ENCODE data around the gene CCDC87.
"Not testable (repeated sequence)": the region's sequence is repeated elsewhere in the genome, so short reads cannot be mapped to it uniquely, and the experiment has no call there.

The CCDC87 gene

DNA sequence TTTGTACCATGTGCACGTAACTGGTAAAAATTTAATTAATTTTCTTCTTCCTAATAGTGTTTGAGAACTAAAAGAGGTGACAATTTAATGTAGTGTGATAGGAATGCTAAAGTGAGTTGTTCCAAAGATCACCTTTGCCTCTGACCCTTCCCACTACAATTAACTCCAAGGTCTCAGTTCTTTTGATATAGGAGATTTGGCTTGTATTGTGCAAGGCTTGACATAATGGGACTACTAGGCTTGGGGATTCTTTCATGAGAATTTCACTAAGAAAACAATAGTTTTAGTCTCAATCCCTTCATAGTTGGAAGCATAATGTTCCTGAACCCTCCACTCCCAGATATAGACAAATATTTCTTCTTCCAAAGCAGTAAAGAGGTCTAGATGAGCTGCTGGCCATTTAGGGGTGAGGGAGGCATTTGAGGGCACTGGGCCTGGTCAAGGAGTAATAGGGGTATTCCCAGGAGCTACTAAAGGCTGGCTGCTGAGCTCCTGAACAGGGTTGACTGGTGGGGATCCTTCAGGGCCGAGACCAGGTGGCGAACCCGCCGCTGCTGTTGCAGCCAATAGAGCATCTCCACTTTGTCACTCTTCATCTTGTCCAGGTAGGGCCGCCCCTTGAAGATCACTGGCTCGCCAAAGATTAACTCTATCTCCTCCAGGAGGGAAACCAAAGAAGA, 2.7 kb downstream of the CCDC87 start:
- Histone ChIP-seq H3K36me3 (ENCODE audit: control insufficient read depth, insufficient read depth, low read length) (no peaks in the 10 kb centered on the region), H3K4me3 (ENCODE audit: low read length) (no peak overlapping the region), H3K4me1 (ENCODE audit: control insufficient read depth, insufficient read depth, low read length) (peaks cover 9% of the 10 kb centered on the region), H3K9ac (ENCODE audit: low read length) (no peak overlapping the region), H3K27ac (ENCODE audit: low read depth, low read length) (no peak overlapping the region), H3K27me3 (ENCODE audit: control insufficient read depth, insufficient read depth, low read length) (no peaks in the 10 kb centered on the region)

DNA sequence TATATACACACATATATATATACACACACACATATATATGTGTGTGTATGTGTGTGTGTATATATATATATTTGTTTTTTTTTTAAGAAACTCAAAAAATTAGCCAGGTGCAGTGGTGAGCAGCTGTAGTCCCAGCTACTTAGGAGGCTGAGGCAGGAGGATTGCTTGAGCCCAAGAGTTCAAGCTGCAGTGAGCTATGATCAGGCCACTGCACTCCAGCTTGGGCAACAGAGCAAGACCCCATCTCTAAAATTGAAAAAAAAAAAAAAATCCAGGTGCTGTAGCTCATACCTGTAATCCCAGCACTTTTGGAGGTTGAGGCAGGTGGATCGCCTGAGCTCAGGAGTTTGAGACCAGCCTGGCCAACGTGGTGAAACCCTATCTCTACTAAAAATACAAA, 3.5 kb downstream of the CCDC87 start:
- H3K36me3 ChIP-seq (ENCODE audit: control insufficient read depth, insufficient read depth, low read length); H3K4me3 ChIP-seq (ENCODE audit: low read length); H3K27ac ChIP-seq (ENCODE audit: low read depth, low read length); H3K9ac ChIP-seq (ENCODE audit: low read length); H3K4me1 ChIP-seq (ENCODE audit: control insufficient read depth, insufficient read depth, low read length); H3K27me3 ChIP-seq (ENCODE audit: control insufficient read depth, insufficient read depth, low read length): not testable (repeated sequence)

DNA sequence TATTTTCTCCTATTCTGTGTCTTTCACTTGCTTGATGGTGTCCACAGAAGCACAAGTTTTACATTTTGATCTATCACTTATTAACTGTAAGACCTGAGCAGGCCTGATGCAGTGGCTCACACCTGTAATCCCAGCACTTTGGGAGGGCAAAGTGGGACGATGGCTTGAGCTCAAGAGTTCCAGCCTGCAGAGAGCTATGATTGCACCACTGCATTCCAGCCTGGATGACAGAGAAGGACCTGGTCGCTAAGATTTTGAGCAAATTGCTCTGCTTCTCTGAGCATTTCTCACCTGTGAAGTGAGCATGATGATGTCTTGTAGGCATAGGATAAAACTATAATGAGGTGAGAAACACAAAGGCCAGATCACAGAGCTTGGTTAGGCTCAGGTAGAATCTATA, 6.7 kb downstream of the CCDC87 start:
- H3K27ac ChIP-seq (ENCODE audit: low read depth, low read length), result no peak overlapping the region
- no peaks in the 10 kb centered on the region for H3K4me1 ChIP-seq (ENCODE audit: control insufficient read depth, insufficient read depth, low read length)
- H3K36me3 ChIP-seq (ENCODE audit: control insufficient read depth, insufficient read depth, low read length), result no peaks in the 10 kb centered on the region
- no peaks in the 10 kb centered on the region for H3K27me3 ChIP-seq (ENCODE audit: control insufficient read depth, insufficient read depth, low read length)
- H3K4me3 ChIP-seq (ENCODE audit: low read length), result no peak overlapping the region
- H3K9ac ChIP-seq (ENCODE audit: low read length), result no peak overlapping the region

DNA sequence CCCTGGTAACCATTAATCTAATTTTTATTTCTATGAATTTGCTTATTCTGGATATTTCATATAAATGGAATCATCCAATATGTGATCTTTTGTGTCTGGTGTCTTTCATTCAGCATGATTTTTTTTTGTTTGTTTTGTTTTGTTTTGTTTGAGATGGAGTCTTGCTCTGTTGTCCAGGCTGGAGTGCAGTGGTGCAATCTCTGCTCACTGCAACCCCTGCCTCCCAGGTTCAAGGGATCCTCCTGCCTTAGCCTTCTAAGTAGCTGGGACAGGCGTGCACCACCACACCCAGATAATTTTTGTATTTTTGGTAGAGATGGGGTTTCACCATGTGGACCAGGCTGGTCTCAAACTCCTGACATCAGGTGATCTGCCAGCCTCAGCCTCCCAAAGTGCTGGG, 7.4 kb downstream of the CCDC87 start:
- not testable (repeated sequence) for H3K9ac ChIP-seq (ENCODE audit: low read length); H3K27me3 ChIP-seq (ENCODE audit: control insufficient read depth, insufficient read depth, low read length); H3K36me3 ChIP-seq (ENCODE audit: control insufficient read depth, insufficient read depth, low read length); H3K4me1 ChIP-seq (ENCODE audit: control insufficient read depth, insufficient read depth, low read length); H3K4me3 ChIP-seq (ENCODE audit: low read length); H3K27ac ChIP-seq (ENCODE audit: low read depth, low read length)

DNA sequence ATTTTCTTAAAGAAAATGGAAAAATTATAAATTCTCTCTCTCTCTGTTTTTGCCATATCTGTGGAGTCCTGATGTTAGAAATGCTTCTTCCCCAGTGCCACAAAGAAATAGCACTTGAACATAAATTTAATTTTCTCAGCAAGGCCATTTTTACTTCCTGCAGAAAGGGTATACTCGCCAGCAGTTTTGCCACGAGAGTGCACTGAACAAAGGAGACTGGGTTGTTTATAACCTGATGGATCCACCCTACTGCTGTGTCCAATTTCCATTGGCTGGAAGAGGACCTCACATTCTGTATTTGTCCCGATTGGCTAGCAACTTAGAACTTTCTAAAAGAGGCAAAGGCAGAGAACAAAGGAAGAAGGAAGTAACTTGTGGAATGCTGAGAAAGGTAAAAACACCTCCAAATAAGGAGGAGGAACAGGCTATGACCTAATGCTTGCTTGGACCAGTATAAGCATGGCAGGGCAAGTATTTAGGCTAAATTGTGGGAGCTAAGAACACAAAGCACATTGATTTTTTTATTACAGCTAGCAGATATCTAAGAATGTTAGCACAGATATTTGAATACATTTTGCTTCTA, 10.2 kb downstream of the CCDC87 start:
- H3K9ac ChIP-seq (ENCODE audit: low read length); H3K27ac ChIP-seq (ENCODE audit: low read depth, low read length); H3K36me3 ChIP-seq (ENCODE audit: control insufficient read depth, insufficient read depth, low read length); H3K4me1 ChIP-seq (ENCODE audit: control insufficient read depth, insufficient read depth, low read length); H3K4me3 ChIP-seq (ENCODE audit: low read length); H3K27me3 ChIP-seq (ENCODE audit: control insufficient read depth, insufficient read depth, low read length): not testable (repeated sequence)

DNA sequence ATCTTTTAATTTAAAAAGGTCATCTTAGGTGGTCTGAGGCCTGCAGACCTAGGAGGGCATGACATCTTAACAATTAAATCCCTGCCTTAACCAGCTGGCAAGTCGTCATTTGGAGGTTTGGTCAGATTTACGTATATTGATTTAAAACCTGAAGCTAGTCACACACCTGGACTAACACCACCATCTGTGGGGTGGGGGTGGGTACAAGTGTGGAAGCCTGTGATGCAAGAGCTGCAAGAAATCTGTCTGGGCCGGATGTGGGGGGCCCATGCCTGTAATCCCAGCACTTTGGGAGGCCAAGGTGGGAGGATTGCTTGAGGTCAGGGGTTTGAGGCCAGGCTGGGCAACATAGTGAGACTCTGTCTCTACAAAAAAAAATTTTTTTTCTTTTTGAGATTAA, 11.6 kb downstream of the CCDC87 start:
- Histone ChIP-seq H3K9ac (ENCODE audit: low read length) (no peak overlapping the region), H3K27me3 (ENCODE audit: control insufficient read depth, insufficient read depth, low read length) (no peaks in the 10 kb centered on the region), H3K36me3 (ENCODE audit: control insufficient read depth, insufficient read depth, low read length) (no peaks in the 10 kb centered on the region), H3K4me1 (ENCODE audit: control insufficient read depth, insufficient read depth, low read length) (peaks cover 4% of the 10 kb centered on the region), H3K27ac (ENCODE audit: low read depth, low read length) (no peak overlapping the region), H3K4me3 (ENCODE audit: low read length) (no peak overlapping the region)

DNA sequence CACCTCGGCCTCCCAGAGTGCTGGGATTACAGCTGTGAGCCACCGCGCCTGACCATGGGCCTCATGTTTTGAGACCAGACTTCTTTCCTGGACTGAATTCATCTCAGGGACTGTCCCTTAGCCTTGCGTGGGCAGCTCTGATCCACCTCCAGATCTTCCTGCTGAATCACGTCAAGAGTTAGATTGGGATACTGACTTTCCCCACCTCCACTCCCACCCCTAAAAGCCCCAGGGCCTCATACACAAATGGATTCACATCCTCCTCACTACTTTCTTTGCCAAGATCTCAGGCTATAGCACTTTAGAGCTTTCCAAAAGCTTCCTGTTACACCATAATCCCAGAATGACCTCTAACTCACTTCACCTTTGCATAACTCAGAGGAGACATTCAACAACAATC, 12.1 kb downstream of the CCDC87 start:
- peaks cover 4% of the 10 kb centered on the region for H3K4me1 ChIP-seq (ENCODE audit: control insufficient read depth, insufficient read depth, low read length)
- H3K27me3 ChIP-seq (ENCODE audit: control insufficient read depth, insufficient read depth, low read length), result no peaks in the 10 kb centered on the region
- H3K4me3 ChIP-seq (ENCODE audit: low read length), result no peak overlapping the region
- H3K36me3 ChIP-seq (ENCODE audit: control insufficient read depth, insufficient read depth, low read length), result no peaks in the 10 kb centered on the region
- no peak overlapping the region for H3K27ac ChIP-seq (ENCODE audit: low read depth, low read length)
- no peak overlapping the region for H3K9ac ChIP-seq (ENCODE audit: low read length)

DNA sequence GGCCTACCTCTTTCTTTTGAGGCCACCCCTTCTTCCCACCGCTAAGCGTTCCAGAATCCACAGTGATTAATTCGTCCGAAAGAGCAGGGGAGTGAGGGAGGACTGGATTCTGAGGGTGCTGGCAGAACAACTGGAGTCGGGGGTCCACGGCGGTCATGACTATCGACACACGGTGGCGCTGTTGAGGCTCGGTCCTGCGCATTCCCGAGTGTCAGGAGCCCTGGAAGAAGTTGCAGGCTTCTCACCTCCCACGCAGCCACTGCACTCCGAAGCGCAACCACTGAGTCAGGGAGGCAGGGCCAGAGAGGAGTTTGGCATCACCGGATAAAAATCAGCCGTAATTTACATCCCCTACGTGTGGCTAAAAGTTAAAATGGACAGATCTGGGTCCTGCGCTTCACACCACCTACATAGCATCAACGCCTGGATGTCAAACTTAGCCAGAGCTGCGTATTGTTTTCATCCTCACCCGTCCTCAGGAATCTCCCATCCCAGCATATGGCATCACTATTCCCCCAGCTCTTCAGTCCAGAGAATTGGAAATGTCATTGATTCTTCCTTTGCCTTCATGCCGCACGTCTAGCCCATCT, 13.8 kb downstream of the CCDC87 start:
- Histone ChIP-seq H3K27me3 (ENCODE audit: control insufficient read depth, insufficient read depth, low read length) (no peaks in the 10 kb centered on the region), H3K36me3 (ENCODE audit: control insufficient read depth, insufficient read depth, low read length) (no peaks in the 10 kb centered on the region), H3K4me3 (ENCODE audit: low read length) (no peak overlapping the region), H3K4me1 (ENCODE audit: control insufficient read depth, insufficient read depth, low read length) (peaks cover 4% of the 10 kb centered on the region), H3K27ac (ENCODE audit: low read depth, low read length) (no peak overlapping the region), H3K9ac (ENCODE audit: low read length) (no peak overlapping the region)

DNA sequence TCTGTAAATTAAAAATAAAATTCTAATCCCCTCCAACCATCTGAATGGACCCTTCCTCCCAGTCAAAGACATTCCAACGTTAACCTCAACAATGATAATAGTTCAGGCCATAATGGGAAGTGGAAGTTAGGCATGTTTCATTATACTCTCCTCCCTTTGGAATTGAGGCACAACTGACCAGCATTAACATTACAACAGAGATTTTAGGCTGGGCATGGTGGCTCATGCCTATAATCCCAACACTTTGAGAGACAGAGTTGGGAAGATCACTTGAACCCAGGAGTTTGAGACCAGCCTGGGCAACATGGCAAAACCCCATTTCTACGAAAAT, 22.0 kb downstream of the CCDC87 start:
- H3K27me3 ChIP-seq (ENCODE audit: control insufficient read depth, insufficient read depth, low read length), result no peaks in the 10 kb centered on the region
- H3K27ac ChIP-seq (ENCODE audit: low read depth, low read length), result no peak overlapping the region
- H3K4me3 ChIP-seq (ENCODE audit: low read length), result no peak overlapping the region
- H3K4me1 ChIP-seq (ENCODE audit: control insufficient read depth, insufficient read depth, low read length), result peaks cover 2% of the 10 kb centered on the region
- H3K36me3 ChIP-seq (ENCODE audit: control insufficient read depth, insufficient read depth, low read length), result no peaks in the 10 kb centered on the region
- no peak overlapping the region for H3K9ac ChIP-seq (ENCODE audit: low read length)

DNA sequence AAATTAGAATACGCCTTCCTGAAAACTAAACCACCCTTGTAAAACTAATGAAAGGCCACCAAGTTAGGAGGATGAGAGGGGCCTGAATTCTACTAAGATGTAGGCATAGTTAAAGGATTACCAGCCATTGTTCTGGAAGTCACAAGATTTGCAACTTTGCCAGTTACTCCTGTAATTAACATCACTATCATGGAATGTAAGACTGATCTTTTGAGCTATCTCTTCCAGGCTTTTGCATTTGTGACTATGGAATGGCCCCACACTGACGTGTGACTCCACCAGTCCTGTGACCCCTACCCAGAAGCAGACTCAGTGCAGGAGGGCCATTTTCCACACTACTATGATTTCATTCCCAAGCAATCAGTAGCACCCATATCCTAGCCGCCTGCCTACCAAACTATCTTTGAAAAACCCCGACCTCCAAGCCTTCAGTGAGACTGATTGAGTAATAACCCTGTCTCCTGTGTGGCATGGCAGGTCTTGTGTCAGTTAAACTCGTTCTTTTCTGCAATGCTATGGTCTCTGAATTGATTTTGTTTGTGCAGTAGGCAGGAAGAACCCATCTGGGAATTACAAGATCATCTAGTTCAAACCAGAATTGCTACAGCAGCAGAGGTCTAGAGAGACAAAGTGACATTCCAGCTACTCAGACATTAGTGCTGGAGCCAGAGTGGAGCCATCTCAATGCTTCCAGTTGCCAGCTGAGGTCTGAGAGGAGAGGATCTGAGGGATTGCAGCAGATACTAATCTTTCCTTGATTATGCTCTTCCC, 22.6 kb downstream of the CCDC87 start:
- H3K27ac ChIP-seq (ENCODE audit: low read depth, low read length), result no peak overlapping the region
- H3K4me1 ChIP-seq (ENCODE audit: control insufficient read depth, insufficient read depth, low read length), result peaks cover 2% of the 10 kb centered on the region
- H3K4me3 ChIP-seq (ENCODE audit: low read length), result no peak overlapping the region
- H3K36me3 ChIP-seq (ENCODE audit: control insufficient read depth, insufficient read depth, low read length), result no peaks in the 10 kb centered on the region
- H3K9ac ChIP-seq (ENCODE audit: low read length), result no peak overlapping the region
- H3K27me3 ChIP-seq (ENCODE audit: control insufficient read depth, insufficient read depth, low read length), result no peaks in the 10 kb centered on the region

DNA sequence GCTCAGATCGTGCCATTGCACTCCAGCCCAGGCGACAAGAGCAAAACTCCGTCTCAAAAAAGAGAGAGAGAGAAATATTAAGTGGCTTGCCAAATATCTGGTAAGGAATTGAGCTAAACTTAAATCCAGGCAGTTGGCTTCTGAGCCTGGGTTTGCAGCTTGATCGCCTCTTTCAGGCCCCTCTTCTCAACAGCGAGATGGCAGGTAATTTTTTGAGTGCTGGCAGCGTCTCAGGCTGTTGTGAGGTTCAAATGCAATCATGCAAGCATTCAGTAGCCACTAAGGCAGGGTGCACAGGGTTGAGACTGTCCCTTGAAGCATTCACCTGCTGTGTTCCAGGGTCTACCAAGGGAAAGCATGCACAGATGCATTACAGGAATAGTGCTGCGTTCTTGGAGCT, 23.8 kb downstream of the CCDC87 start:
- no peak overlapping the region for H3K4me3 ChIP-seq (ENCODE audit: low read length)
- H3K27ac ChIP-seq (ENCODE audit: low read depth, low read length), result no peak overlapping the region
- H3K4me1 ChIP-seq (ENCODE audit: control insufficient read depth, insufficient read depth, low read length), result peaks cover 2% of the 10 kb centered on the region
- no peaks in the 10 kb centered on the region for H3K27me3 ChIP-seq (ENCODE audit: control insufficient read depth, insufficient read depth, low read length)
- no peaks in the 10 kb centered on the region for H3K36me3 ChIP-seq (ENCODE audit: control insufficient read depth, insufficient read depth, low read length)
- H3K9ac ChIP-seq (ENCODE audit: low read length), result no peak overlapping the region

DNA sequence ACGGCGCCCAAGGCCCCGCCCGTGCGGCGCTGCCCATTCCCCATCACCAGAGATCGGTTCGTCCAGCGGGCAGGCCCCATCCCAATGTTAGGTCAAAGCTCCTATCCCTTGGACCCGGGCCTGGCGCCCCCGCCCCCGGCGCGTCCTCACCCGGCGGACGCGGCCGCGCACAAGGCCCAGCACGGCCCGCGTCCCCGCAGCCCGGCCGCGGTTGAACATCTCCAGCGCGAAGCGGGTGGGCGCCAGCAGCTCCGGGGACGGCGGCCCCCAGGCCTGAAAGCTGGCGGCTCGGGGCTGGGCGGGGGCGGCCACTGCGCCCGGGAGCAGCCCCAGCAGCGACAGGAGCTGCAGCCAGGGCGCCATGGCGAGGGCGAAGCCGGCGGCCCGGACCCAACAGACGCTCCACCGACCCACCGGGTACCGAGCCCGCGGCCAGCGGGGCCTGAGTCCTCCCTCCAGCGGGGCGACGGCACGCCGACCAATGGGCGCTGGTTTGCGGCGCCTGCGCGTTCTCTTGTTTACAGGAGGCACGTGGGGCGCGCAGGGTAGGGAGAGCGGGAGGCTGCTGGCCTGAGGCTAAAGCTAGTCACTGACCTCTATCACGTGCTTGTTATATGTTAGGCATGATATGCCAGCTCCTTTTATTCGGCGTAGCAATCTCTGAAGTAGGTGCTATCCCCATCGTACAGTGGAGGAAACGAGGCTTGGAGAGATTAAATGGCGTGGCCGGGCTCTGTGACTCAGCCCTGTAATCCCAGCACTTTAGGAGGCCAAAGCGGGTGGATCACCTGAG, 24.5 kb downstream of the CCDC87 start, which contains the start of gene CTSF:
CTSF (minus strand) TSS at position 483 of the 793 bp plus-strand sequence; CDS start at position 363, 120 bp downstream.
- peak within 1 kb of the TSS; percentile 68 for H3K4me3 ChIP-seq (ENCODE audit: low read length)
- H3K4me1 ChIP-seq (ENCODE audit: control insufficient read depth, insufficient read depth, low read length), result peaks cover 2% of the 10 kb centered on the region
- peak within 1 kb of the TSS; percentile 24 for H3K27ac ChIP-seq (ENCODE audit: low read depth, low read length)
- H3K36me3 ChIP-seq (ENCODE audit: control insufficient read depth, insufficient read depth, low read length), result peaks cover 2% of the 10 kb centered on the region
- no peaks in the 10 kb centered on the region for H3K27me3 ChIP-seq (ENCODE audit: control insufficient read depth, insufficient read depth, low read length)
- H3K9ac ChIP-seq (ENCODE audit: low read length), result no peak within 1 kb of the TSS

Measured in rectal smooth muscle tissue (tissue), 1 donor.